GM15510 (cell line): ENCODE results near the gene IL15.

Experiments used
- POLR2A ChIP-seq: IDR thresholded peaks from 3 replicates; pipeline ENCODE4 v1.6.1; 2011; ENCODE audit warnings: borderline replicate concordance; ENCODE audit not compliant: insufficient read length; ENCODE audit errors: extremely low read depth

Gene IL15

GRCh38 chr4:141640696-141641095, 4.3 kb downstream of the IL15 start:
- no peak for TF ChIP-seq POLR2A

GRCh38 chr4:141642063-141642462, 5.7 kb downstream of the IL15 start:
- no peak for TF ChIP-seq POLR2A

- no peak for TF ChIP-seq POLR2A
Measured at GRCh38 chr4:141642711-141643110, 6.3 kb downstream of the IL15 start.

GRCh38 chr4:141643557-141643956, 7.2 kb downstream of the IL15 start:
- TF ChIP-seq POLR2A: no peak

- TF ChIP-seq POLR2A: no peak
Measured at GRCh38 chr4:141645611-141646340, 9.4 kb downstream of the IL15 start.

- no peak for TF ChIP-seq POLR2A
Measured at GRCh38 chr4:141646969-141647368, 10.6 kb downstream of the IL15 start.

- no peak for TF ChIP-seq POLR2A
Measured at GRCh38 chr4:141647966-141648365, 11.6 kb downstream of the IL15 start.

GRCh38 chr4:141652161-141652778, 15.9 kb downstream of the IL15 start:
- no peak for TF ChIP-seq POLR2A

- TF ChIP-seq POLR2A: no peak
Measured at GRCh38 chr4:141654098-141654497, 17.7 kb downstream of the IL15 start.

- TF ChIP-seq POLR2A: no peak
Measured at GRCh38 chr4:141656031-141656430, 19.6 kb downstream of the IL15 start.

- TF ChIP-seq POLR2A: no peak
Measured at GRCh38 chr4:141657550-141658250, 21.3 kb downstream of the IL15 start.

GRCh38 chr4:141658309-141658708, 21.9 kb downstream of the IL15 start:
- no peak for TF ChIP-seq POLR2A

GRCh38 chr4:141659539-141659938, 23.2 kb downstream of the IL15 start:
- no peak for TF ChIP-seq POLR2A

GRCh38 chr4:141660880-141661279, 24.5 kb downstream of the IL15 start:
- no peak for TF ChIP-seq POLR2A

GRCh38 chr4:141668200-141668910, 32.0 kb downstream of the IL15 start:
- TF ChIP-seq POLR2A: no peak
